HG03442 (cell line): Measurements from ENCODE around the gene KANSL3.

Experiments used
- ATAC-seq: cut with Tn5 transposase; IDR thresholded peaks from one replicate; pipeline ENCODE4 v1.9.1; 2021; ENCODE audit warnings: mild to moderate bottlenecking, moderate library complexity; ENCODE audit not compliant: unreplicated experiment

KANSL3 gene

GRCh38 chr2:96608469-96609455, 29.4 kb downstream of the KANSL3 start:
- no peak for ATAC-seq

GRCh38 chr2:96604104-96604503, 34.0 kb downstream of the KANSL3 start:
- ATAC-seq = no peak

GRCh38 chr2:96602330-96602823, 35.7 kb downstream of the KANSL3 start:
- ATAC-seq = no peak

- no peak for ATAC-seq
These were observed 36.5 kb downstream of the KANSL3 start for GRCh38 chr2:96601382-96602292.

- no peak for ATAC-seq
These were observed 38.2 kb downstream of the KANSL3 start for GRCh38 chr2:96599941-96600340.

GRCh38 chr2:96596596-96596995, 41.5 kb downstream of the KANSL3 start:
- no peak for ATAC-seq

GRCh38 chr2:96594691-96595152, 43.4 kb downstream of the KANSL3 start:
- ATAC-seq = no peak

- ATAC-seq = no peak
These were observed 43.8 kb downstream of the KANSL3 start for GRCh38 chr2:96594282-96594681.

- no peak for ATAC-seq
These were observed 46.6 kb downstream of the KANSL3 start for GRCh38 chr2:96591494-96591893.

- no peak for ATAC-seq
These were observed 47.1 kb downstream of the KANSL3 start for GRCh38 chr2:96591054-96591453.

GRCh38 chr2:96587843-96588242, 50.3 kb downstream of the KANSL3 start:
- no peak for ATAC-seq

GRCh38 chr2:96584017-96584416, 54.1 kb downstream of the KANSL3 start:
- no peak for ATAC-seq

- ATAC-seq = no peak
These were observed 57.3 kb downstream of the KANSL3 start for GRCh38 chr2:96580771-96581170.

- no peak for ATAC-seq
These were observed 58.7 kb downstream of the KANSL3 start for GRCh38 chr2:96579422-96579821.

- ATAC-seq = no peak
These were observed 59.4 kb downstream of the KANSL3 start for GRCh38 chr2:96578731-96579130.

GRCh38 chr2:96577501-96577900, 60.6 kb downstream of the KANSL3 start:
- no peak for ATAC-seq

- ATAC-seq = no peak
These were observed 62.2 kb downstream of the KANSL3 start for GRCh38 chr2:96575785-96576456.

- no peak for ATAC-seq
These were observed 63.7 kb downstream of the KANSL3 start for GRCh38 chr2:96574364-96574763.

GRCh38 chr2:96568094-96568493, 70.0 kb downstream of the KANSL3 start:
- no peak for ATAC-seq

- no peak for ATAC-seq
These were observed 73.0 kb downstream of the KANSL3 start for GRCh38 chr2:96565111-96565510.

GRCh38 chr2:96564563-96564962, 73.5 kb downstream of the KANSL3 start:
- ATAC-seq = no peak
